ENCODE results near the gene PDE4D.

DNA sequence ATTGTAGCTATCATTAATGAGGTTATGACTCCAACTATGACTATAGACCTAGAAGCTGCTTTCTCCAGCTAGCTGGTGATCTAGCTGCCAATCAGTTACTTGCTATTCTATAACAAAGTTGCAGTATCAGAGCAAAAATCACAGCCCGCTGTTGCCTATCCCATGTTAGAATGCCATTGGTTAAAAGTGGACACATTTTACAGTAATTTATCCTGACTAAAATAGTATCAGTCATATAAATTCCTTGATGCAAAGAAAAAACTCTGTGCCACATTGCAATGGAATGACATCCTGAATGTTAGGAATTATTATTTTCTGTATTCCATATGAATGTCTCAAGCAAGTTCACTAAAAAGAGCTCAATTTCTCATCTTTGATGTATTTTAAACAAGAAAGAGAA is 626.5 kb downstream of the PDE4D start:
- TF ChIP-seq, protein P1, sequence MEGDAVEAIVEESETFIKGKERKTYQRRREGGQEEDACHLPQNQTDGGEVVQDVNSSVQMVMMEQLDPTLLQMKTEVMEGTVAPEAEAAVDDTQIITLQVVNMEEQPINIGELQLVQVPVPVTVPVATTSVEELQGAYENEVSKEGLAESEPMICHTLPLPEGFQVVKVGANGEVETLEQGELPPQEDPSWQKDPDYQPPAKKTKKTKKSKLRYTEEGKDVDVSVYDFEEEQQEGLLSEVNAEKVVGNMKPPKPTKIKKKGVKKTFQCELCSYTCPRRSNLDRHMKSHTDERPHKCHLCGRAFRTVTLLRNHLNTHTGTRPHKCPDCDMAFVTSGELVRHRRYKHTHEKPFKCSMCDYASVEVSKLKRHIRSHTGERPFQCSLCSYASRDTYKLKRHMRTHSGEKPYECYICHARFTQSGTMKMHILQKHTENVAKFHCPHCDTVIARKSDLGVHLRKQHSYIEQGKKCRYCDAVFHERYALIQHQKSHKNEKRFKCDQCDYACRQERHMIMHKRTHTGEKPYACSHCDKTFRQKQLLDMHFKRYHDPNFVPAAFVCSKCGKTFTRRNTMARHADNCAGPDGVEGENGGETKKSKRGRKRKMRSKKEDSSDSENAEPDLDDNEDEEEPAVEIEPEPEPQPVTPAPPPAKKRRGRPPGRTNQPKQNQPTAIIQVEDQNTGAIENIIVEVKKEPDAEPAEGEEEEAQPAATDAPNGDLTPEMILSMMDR (optimal IDR thresholded peaks at IDR 0.05 in 1 of 3, IDR thresholded peaks at IDR 0.05 in 1 of 3, conservative IDR thresholded peaks at IDR 0.05 in 1 of 3; ENCODE audit: extremely low read depth in 1 of 3, insufficient read depth in 2 of 3, low read length in 3 of 3), result no peak
- TF ChIP-seq EZH2 (IDR thresholded peaks at IDR 0.05; ENCODE audit: low read length), result no peak
